ENCODE data around the gene THSD7A.

THSD7A gene

DNA sequence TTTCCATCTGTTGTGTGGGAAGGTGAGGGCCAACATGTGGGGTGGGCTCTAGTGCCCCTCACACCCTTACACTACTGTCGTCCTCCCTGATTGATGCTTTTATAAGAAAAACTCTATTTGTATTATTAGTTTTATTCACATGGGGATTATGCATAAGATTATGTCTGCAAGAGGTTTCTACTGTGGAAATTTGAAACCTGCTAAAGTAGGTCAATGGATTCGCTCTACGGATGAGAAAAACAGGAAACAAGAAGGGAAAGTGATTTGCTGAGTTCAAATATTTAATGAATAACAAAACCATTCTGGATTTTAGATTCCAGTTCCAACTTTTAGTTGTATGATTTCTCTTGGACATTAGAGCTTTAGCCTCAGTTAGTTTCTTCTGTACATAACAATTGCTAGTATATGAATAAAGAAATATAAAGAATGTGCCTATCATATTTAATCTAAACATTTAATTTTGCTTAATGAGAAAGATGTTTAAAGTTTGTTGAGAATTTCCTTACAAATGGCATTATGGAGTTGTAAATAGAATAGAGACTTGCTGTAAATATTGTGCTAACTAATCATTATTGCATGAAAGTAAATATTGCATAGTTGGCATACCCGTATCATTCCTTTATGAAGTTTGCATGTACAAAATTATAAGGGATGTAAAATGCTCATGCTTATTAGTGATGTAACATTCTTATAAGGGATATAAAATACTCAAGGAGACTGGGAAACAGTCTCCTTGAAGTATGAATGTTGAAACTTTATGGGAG, 193.8 kb downstream of the THSD7A start:
- no peak for DNase-seq (ENCODE audit: low read depth)

DNA sequence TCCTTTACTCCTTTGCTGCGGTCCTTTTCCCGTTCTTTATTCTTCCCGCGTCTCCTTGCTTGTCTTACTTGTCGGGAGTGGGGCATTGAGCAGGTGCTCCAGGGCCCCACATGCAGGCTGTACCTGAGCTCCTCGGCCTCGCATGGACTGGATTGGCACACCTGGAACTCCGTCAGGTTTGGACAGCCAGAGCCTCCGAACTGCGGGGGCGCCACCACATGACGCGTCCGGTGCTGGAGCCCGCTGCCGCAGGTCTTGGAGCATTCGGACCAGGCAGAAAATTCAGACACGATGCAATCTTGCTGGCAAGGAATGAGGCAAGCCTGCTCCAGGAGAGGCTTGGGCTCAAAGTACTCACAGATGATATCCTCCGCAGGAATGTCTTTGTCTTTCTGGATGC, 195.7 kb downstream of the THSD7A start:
- DNase-seq (ENCODE audit: low read depth): no peak

DNA sequence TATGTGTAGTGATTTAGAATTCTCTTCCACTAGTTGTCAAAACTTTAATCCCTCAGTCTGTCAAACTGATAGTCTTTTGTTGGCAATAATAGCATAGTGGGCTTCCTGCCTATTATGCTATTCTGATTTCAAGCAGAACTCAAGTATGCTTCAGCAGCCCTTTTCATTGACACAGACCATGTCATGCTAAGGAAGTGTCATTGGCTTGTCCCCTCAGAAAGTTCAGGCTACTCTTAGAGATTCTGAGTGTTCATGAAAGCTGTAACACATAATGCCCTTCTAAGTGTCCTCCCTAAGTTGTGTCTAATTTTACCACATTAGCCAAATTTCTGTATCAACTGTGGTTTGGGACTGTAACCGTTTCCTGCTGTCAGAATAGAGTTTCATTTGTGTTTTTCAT, 198.7 kb downstream of the THSD7A start:
- DNase-seq (ENCODE audit: low read depth): no peak

DNA sequence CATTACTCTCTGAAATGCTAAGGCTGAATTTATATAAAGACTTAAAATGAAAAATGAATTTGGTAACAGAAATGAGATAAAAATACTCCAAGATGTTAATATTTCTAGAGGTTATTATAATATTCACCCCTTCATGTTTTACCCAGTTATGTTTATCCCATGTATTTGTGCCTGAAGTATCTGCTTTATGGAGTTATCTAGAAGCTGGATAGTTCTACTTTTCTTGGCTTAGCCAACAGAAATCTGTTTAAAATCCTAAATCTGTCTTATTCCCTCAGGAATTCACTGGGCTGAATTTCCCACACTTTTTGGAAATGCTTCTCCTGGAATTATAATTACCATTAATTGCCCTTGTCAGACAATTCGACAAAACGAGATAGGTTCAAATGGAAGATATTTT, 201.6 kb downstream of the THSD7A start:
- no peak for DNase-seq (ENCODE audit: low read depth)

DNA sequence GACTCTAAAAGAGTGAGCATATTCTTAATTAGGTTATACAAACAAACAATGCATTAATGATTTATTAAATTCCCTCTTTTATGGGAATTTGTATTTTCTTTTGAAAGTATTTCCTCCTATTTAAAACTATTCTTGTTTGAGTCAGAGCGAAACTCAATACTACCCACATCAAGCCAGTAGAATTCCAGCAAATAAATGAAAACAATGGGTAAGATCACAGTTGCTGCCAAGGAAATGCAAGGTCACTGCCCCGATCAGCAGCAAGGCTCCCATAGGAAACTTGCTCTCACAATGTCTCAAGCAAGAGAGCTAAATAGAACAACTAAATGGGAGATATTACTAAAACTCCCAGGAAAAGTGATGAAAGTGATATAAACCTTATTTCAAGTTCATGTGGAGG, 206.3 kb downstream of the THSD7A start:
- no peak for DNase-seq (ENCODE audit: low read depth)

DNA sequence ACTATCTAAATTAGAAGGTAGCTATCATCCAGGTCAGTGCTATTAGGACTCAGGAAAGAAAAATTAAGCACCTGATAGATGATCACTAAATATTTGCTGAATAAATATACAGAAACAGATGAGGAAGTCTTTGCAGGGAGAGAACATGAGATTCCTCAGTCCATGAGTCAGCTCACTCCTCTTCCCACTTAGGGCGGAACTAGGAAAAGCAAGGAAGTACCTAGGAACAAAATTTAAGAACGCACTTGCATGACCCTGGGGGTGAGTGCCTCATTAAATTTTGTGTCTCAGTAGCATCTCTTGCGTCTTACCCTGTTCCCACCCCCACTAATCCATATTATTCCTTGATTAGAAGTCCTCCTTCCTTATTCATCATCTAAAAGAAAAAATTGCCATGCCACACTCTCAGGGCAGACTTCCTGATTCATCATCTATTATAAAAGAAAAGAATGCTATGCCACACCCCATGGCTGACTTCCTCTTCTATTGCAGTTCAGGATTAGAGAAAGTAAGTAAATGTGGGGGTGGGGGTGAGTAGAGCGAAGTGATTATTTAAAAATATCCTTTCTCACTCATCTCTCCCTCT, 208.8 kb downstream of the THSD7A start:
- DNase-seq (ENCODE audit: low read depth): no peak

DNA sequence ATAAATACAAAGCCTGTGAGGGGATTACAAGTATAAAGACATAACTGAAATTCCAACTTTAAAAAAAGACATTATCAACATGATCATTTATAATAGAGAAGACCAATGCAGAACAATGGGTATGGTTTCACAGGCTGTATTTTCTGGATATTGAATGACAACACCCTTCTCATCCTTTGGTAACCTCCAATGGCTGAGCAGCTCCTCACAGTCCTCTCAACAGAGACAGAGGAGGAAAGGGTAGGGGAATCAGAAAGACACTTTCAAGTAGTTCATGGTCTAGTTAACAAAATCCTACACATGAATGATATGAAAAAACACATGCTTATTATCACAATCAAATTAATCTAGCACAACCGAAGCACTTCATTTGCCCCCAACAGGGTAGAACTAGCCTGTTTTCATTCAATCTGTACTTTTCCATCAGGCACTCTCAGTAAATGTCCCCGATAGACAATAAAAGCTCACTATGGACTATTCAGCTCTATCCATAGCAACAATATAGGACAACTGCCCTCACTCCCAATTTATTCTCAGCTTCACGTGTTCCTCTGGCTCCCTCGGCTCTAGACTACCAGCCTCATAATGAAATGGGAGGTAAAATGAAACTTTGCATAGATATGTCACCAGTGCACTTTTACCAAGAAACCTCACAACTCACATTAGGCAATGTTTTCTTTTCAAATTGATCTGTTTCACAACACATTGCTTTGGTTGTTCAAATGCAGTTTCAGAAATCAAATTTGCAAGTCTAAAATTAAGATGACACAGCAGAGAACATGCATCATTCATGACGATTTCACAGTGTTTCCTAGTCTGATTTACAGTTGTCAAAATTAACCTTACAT, 211.4 kb downstream of the THSD7A start:
- no peak for DNase-seq (ENCODE audit: low read depth)

DNA sequence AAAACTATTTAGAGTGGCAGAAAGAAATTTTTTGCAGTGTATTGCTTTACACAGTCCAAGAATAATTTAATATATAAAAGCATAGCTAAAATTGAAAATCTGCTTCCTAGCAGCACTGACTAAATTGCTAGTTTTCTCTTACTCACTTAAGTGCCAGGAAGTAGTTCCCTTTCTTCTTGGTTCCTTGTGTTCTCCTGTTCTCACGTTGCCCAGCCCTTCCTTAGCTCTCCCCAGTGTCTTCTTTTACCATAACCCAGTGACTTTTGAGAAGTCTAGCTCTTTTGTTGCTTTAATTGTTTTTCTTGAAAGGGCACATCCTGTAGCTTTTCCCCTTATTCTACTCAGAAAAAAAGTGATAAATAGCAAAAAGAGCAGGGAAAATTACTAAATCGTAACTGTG, 215.5 kb downstream of the THSD7A start:
- no peak for DNase-seq (ENCODE audit: low read depth)

DNA sequence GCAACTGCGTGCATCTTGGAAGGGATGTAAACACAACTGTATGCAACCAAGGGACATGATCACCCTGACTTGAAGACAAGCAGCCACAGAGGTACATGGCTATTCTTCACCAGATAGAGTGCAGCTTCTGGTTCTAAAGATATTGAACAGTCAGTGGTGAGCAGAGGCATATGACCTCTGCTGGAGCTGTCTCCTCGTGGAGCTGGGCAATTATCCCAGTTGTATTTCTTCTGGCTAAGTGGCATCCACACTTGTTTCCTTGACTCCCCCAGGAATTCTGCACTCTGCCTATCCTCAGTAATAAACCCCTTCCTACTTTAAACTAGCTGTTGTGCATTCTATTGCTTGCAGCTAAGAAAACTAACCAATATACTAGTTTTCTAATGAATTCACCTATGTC, 216.8 kb downstream of the THSD7A start:
- no peak for DNase-seq (ENCODE audit: low read depth)

DNA sequence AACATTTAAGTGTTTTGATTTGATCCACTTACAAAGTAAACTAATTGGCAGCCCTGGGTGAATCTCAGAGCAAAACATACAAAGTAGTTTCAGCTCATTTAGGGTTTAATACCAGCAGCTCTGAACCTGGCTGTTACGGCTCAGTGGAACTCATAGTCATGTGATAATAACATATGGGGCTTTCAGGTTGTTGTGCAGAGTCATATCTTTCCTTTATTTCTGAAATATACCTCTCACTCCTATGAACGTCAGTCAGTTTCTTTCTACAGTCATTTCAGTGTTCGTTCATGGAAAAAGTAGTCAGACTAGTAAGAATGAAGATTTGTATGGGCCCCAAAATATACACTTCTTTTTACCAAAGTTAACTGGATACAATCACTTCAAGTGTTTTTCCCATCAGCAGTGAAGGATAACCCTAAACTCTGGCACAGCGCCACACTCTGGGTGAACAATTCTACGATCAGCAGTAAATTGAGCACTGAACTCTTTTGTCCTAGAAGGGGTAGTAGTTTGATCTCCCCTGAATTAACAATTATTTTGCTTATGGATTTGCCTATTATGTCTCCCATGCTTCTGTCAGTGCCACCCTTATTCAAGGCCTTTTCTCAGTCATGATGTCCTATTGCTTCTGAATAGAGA, 218.6 kb downstream of the THSD7A start:
- no peak for DNase-seq (ENCODE audit: low read depth)

DNA sequence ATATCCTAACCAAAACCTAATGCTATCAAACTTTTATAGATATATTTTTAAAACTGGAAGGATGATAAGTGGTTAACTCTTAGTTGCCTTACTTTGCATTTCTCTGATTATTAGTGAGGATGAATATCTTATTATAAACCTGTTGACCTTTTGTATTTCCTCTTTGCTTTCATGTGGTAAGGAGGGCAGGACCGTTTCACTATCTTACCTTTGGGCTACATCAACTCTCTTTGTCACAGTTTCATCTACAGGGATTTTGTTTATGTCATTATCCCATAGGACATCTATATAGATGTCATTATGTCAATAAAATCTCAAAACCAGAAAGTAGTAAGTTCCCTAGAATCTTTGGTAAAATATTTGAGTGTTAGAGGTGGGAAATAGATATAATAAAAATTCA, 219.3 kb downstream of the THSD7A start:
- no peak for DNase-seq (ENCODE audit: low read depth)

DNA sequence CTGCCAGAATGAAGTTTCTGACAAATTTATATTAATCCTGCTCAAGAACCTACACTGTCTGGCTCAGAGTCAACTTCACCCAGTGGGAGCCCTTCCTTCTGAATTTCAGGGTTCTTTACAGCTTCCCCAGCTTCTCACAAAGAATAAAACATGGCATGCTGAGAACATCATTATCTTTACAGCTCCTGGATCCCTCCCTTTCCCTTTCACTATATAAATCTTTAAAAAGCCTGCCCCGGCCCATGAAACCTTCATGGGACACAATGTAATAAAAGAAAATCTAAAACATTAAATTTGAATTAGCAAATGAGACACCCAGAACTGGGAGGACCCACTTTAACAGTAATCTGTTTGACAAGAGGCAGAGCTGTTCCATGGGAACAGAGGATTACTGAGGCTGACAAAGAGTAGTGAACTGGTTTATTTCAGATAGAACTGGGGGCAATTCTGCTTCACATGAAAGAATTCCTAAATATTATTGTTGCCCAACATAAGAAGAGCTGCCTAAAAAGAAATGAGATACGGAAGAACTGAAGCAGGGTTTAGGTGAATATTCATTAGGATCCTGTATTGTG, 222.8 kb downstream of the THSD7A start:
- no peak for DNase-seq (ENCODE audit: low read depth)

DNA sequence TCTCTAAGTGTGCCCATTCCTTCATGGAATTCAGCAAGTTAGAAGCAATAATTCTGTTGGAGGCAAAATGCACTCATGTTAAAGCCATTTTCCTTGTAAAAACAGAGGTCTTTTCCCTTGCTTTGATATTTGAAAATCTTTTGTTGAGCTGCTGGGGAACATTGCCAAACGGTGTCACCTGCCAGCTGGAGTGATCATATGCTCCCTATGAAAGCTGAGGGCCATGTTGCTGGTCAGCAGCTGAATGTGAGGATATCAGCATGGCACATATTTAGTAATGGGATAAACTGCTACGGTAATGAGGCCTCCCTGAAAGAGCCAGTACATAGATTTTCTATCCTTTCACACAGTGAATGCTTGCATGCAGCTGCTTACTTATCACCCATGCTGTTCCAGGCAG, 224.3 kb downstream of the THSD7A start:
- DNase-seq (ENCODE audit: low read depth): no peak

DNA sequence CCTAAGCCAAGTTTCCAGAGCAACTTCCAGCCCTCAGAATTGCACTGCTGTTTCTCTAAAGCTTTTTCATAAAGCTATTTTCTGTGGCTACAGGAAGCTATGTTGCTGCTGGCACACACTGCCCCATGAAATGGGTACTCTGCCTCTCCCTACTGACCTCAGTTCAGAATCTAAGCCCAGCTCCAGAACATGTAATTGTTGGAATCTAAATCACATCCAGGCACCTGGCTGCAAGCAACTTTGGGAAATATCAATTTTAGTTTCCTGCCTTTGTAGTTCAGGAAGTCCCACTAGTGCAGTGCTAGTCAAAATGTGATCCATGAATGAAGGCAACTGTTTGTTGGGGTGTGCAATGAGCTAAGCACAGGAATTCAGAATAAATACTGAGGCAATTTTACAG, 226.2 kb downstream of the THSD7A start:
- no peak for DNase-seq (ENCODE audit: low read depth)

DNA sequence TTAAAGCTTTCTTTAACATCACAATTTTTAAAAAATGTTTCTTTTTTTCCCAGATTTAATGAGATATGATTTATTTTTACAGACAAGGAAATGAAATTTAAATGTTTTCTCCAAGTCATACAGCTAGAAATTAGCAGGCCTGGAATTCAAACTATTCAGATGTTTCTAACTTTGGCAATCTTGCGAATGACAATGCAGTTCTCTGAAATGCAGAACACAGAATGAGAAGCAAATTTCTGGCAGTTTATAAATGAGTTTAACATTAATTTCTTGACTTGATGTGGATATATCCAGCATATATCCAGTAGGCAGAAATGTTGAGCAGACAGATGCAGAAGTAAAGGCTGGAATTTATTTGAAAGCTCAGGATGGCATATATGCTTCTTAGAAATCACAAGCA, 227.5 kb downstream of the THSD7A start:
- no peak for DNase-seq (ENCODE audit: low read depth)

DNA sequence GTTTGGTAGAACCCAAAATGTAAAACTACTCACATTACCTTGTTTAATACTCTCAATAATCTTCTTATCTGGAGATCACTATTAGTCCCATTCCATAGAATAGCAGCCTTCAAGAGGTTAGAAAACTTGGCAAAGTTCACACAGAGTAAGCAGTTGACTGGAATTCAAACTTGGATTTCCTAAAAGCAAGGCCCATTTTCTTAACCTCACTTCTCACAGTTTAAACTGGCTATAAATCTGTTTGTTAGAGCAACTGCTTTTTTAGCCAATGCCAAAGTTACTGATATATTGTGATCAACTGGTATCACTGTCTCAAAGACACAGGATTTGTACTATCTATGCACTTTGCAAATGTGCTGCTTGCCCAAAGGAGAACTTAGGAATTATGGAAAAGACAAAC, 230.2 kb downstream of the THSD7A start:
- no peak for DNase-seq (ENCODE audit: low read depth)

DNA sequence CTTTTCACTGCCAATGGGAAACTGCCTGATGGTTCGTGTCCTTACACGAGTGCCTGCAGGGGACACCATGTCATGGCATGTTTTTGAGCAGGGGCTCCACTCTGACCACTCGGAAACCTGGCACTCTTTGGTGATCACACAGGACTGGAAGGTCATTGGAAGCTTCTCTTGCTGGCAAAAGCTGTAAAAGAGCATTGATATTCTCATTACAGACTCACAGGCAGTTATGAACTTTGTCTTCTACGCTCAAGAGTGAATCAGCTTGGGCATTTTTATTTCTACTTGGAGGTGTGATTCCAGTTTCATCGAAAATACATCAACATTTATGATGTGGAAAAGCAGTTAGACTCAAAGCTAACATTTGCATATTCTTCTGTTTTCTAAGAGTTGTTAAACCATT, 238.7 kb downstream of the THSD7A start:
- DNase-seq (ENCODE audit: low read depth): no peak

DNA sequence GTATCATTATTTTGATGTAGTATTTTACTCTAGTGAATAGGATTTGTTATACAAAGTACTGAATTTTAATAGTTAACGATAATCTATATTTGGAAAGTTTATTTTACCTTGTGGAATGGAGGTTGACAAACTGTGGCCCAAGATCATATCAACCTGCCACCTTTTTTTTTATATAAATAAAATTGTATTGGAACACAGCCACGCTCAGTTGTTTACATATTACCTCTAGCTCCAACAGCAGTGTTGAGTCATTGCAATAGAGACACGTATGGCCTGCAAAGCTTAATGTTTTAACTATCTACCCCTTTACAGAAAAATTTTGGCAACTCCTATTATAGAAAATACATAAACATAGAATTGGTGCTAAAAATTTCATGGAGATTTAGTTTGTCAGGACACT, 239.3 kb downstream of the THSD7A start:
- DNase-seq (ENCODE audit: low read depth): no peak

DNA sequence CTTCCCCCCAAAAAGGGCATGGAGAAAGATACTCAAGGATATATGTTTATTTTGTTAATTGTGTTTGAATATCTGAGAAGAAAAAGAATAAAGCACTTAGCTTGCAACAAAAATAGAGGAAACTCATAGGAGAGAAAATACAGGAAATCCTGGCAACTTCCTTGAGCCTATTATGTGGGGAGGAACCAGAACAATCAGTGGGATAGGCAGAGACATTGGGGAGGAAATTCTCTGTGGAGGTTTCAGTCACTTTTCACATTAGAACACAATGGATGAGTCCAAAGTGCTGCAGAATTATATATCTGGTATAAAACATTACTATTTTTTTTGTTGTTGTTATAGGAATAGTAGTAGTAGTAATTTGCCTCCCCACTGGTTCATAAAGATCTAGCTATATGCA, 240.1 kb downstream of the THSD7A start:
- no peak for DNase-seq (ENCODE audit: low read depth)

DNA sequence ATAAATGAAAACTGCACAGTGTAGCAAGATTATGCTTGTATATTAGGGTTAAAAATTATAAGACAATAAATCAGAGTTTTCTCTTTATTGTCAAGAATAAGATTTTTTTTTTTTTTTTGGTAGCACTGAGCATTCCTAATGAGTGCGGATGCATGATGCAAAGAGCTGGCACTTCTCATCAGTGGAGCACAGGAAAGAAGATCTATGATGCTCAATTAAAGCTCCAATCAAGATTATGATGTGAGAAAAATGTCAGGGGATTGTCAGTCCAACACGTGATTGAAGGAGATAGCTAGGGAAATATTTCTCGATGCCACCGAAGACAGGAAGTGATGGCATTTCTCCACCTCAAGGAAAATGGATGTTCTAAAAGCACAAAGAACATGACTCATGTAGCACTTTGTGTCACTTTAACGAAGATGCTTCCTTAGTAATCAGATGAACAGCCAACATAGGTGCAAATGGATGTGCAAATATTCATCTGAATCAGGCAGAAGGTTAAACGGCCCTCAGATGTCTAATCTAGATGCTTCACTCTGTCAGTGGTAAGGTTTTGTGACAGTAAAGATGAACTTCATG, 240.9 kb downstream of the THSD7A start:
- DNase-seq (ENCODE audit: low read depth): no peak

DNA sequence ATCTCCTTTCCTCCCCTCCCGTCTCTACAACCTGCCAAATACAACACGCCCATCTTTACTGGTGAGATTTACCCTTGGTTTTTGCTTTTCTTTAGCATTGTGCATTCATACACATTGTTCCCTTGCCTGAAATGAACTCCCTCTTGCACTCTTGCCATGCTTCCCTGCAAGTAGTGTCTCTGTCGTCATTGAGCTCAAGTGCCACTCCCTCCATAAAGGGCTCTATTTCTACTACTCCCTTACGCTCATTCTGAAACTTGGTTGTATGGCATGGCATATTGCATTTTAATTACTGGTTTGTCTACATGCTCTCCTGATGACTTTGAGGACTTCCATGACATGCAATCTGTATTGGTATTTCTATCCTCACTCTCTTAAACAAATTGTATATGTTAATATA, 242.7 kb downstream of the THSD7A start:
- DNase-seq (ENCODE audit: low read depth): no peak

DNA sequence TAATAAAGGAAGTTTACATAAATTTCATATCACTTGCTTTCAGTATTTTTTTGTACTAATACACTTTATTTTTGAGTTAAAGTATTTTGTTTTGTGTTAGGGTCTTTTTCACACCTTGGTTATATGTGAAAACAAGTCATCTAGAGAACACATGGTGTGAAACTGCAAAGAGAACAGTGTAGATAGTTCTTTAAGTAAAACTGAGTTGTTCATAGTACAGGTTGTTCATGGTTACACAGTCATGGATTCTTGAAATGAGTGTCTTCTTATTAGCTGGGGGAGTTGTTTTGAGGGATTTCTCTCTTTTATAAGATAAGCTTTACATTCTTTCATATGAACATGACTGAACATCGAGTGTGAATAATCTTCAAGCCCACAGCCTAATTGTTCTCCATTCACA, 244.2 kb downstream of the THSD7A start:
- DNase-seq (ENCODE audit: low read depth): no peak

Measured in EH (cell line).